Neural cell (in vitro differentiated cells): ENCODE measurements around the gene VPS26C. TPM values are rescaled to one million over a fixed set of nuclear protein-coding genes. Genes with fewer than 3 reads are reported as not detected.

ENCODE experiments used
- H2AFZ ChIP-seq: fragments of 200-600, 300-800 bp; sonication (generic), shearing (Covaris generic); 2 replicates; pipeline ENCODE4 v1.6.0; 2014; ENCODE audit warnings: low read depth, mild to moderate bottlenecking, antibody characterized with exemption, low read length, moderate library complexity
- H3F3A ChIP-seq: fragments of 200-600 bp; shearing (Covaris generic); 2 replicates; pipeline ENCODE4 v1.6.1; 2016; ENCODE audit warnings: mild to moderate bottlenecking, moderate library complexity, mixed read lengths, antibody characterized with exemption, low read length; ENCODE audit not compliant: insufficient read depth, poor library complexity, severe bottlenecking
- H3K27ac ChIP-seq: fragments of 200-600, 300-800 bp; sonication (generic), shearing (Covaris generic); 2 replicates; pipeline ENCODE4 v1.5.1; 2014; ENCODE audit warnings: mild to moderate bottlenecking, low read length, moderate library complexity
- H3K27me3 ChIP-seq: fragments of 300-800, 200-600 bp; sonication (generic), shearing (Covaris generic); 2 replicates; pipeline ENCODE4 v1.6.0; 2014; ENCODE audit warnings: mild to moderate bottlenecking, low read depth, low read length, moderate library complexity; ENCODE audit not compliant: insufficient read depth
- H3K36me3 ChIP-seq: fragments of 300-800, 200-600 bp; sonication (generic), shearing (Covaris generic); 2 replicates; pipeline ENCODE4 v1.5.1; 2014; ENCODE audit warnings: mild to moderate bottlenecking, antibody characterized with exemption, low read length, moderate library complexity; ENCODE audit not compliant: insufficient read depth
- H3K4me2 ChIP-seq: fragments of 300-800, 200-600 bp; sonication (generic), shearing (Covaris generic); 2 replicates; pipeline ENCODE4 v1.6.0; 2014; ENCODE audit warnings: mild to moderate bottlenecking, low read length
- H3K4me3 ChIP-seq: fragments of 300-800, 200-600 bp; sonication (generic), shearing (Covaris generic); 2 replicates; pipeline ENCODE4 v1.5.1; 2014; ENCODE audit warnings: mild to moderate bottlenecking, low read length, moderate library complexity
- H3K79me2 ChIP-seq: fragments of 200-600 bp; shearing (Covaris generic); replicated peaks from 2 replicates; pipeline ENCODE4 v1.6.0; 2014; ENCODE audit warnings: mild to moderate bottlenecking, low read length, moderate library complexity; ENCODE audit not compliant: insufficient read depth
- H3K9ac ChIP-seq: fragments of 300-800, 200-600 bp; sonication (generic), shearing (Covaris generic); 2 replicates; pipeline ENCODE4 v1.6.1; 2016; ENCODE audit warnings: mild to moderate bottlenecking, low read length, mixed read lengths
- H3K9me2 ChIP-seq: fragments of 200-600 bp; shearing (Covaris generic); 2 replicates; pipeline ENCODE4 v1.6.1; 2016; ENCODE audit warnings: mild to moderate bottlenecking, low read length, mixed read lengths; ENCODE audit not compliant: insufficient read depth
- H3K9me3 ChIP-seq: fragments of 200-600, 300-800 bp; sonication (generic), shearing (Covaris generic); 2 replicates; pipeline ENCODE4 v1.6.1; 2016; ENCODE audit warnings: mild to moderate bottlenecking, mixed run types, low read length, moderate library complexity, mixed read lengths
- H4K20me1 ChIP-seq: fragments of 200-600 bp; shearing (Covaris generic); 2 replicates; pipeline ENCODE4 v1.6.1; 2016; ENCODE audit warnings: mild to moderate bottlenecking, mixed run types; ENCODE audit not compliant: insufficient read depth
- CTCF ChIP-seq: fragments of 450-650 bp; IDR thresholded peaks from 2 replicates; pipeline ENCODE4 v1.5.1; 2014; ENCODE audit warnings: antibody characterized with exemption, mild to moderate bottlenecking, moderate library complexity; ENCODE audit not compliant: poor library complexity, severe bottlenecking
- EP300 ChIP-seq: fragments of 450-650 bp; conservative IDR thresholded peaks from 2 replicates; pipeline ENCODE4 v1.6.1; 2014; ENCODE audit warnings: antibody characterized with exemption, mild to moderate bottlenecking, moderate library complexity; ENCODE audit not compliant: poor library complexity, severe bottlenecking
- EZH2 ChIP-seq: fragments of 200-600, 300-800 bp; shearing (Covaris generic), sonication (generic); IDR thresholded peaks from 2 replicates; pipeline ENCODE4 v1.6.1; 2014; ENCODE audit warnings: antibody characterized with exemption, low read length, borderline replicate concordance, mild to moderate bottlenecking; ENCODE audit not compliant: insufficient read depth, poor library complexity, severe bottlenecking
- MXI1 ChIP-seq: fragments of 450-650 bp; conservative IDR thresholded peaks from 2 replicates; pipeline ENCODE4 v1.6.1; 2014; ENCODE audit warnings: antibody characterized with exemption, mild to moderate bottlenecking; ENCODE audit not compliant: poor library complexity, severe bottlenecking
- POLR2AphosphoS5 ChIP-seq: IDR thresholded peaks from 2 replicates; pipeline ENCODE4 v1.6.1; 2012
- RAD21 ChIP-seq: fragments of 450-650 bp; conservative IDR thresholded peaks from 2 replicates; pipeline ENCODE4 v1.6.1; 2014; ENCODE audit warnings: antibody characterized with exemption, mild to moderate bottlenecking, moderate library complexity
- REST ChIP-seq: IDR thresholded peaks from 2 replicates; pipeline ENCODE4 v1.6.1; 2012; ENCODE audit warnings: borderline replicate concordance
- SMC3 ChIP-seq: fragments of 450-650 bp; conservative IDR thresholded peaks from 2 replicates; pipeline ENCODE4 v1.6.1; 2014; ENCODE audit warnings: antibody characterized with exemption, mild to moderate bottlenecking, moderate library complexity; ENCODE audit not compliant: poor library complexity
- TAF1 ChIP-seq: IDR thresholded peaks from 2 replicates; pipeline ENCODE4 v1.6.1; 2012; ENCODE audit warnings: low read depth
- polyA plus RNA-seq: library from polyadenylated mRNA; depleted of rRNA; stranded (reverse); fragments of >200 nt; gene quantifications from 2 replicates; pipeline ENCODE4 v1.2.3, GENCODE V29; 2014

VPS26C gene
- polyA plus RNA-seq, 1 donor from 2014 or later: 55.5 TPM

DNA sequence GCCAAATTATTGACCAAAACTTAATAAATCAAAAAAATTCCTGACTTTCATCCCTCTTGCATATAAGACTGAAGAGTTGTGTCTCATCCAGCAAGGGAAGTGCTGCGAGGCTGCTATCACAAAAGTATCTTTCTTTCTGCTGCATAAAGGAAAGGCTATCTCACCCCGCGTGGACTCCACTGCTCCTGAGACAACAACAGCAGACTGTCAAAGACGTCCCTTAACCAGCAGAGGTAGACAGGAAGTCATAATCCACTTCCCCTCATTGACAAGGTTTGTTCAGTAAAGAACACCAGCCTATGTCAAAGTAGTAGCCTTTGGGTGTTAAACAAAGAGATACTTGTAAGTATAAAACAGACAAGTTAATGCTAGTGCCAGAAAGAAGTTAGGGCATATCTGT is 29.4 kb downstream of the VPS26C start:
- TF ChIP-seq POLR2AphosphoS5 (no peak), TAF1 (no peak)
- no peak overlapping the region for H2AFZ ChIP-seq
- H4K20me1 ChIP-seq: no peaks in the 10 kb centered on the region
- no peak overlapping the region for H3K4me2 ChIP-seq
- no peak overlapping the region for H3K4me3 ChIP-seq
- H3K36me3 ChIP-seq: peaks cover 9% of the 10 kb centered on the region
- H3K27me3 ChIP-seq: no peaks in the 10 kb centered on the region
- no peak overlapping the region for H3K27ac ChIP-seq
- no peak overlapping the region for H3K9ac ChIP-seq
- H3K79me2 ChIP-seq: no peaks in the 10 kb centered on the region
- no peaks in the 10 kb centered on the region for H3K9me3 ChIP-seq
- no peaks in the 10 kb centered on the region for H3F3A ChIP-seq
- no peaks in the 10 kb centered on the region for H3K9me2 ChIP-seq

DNA sequence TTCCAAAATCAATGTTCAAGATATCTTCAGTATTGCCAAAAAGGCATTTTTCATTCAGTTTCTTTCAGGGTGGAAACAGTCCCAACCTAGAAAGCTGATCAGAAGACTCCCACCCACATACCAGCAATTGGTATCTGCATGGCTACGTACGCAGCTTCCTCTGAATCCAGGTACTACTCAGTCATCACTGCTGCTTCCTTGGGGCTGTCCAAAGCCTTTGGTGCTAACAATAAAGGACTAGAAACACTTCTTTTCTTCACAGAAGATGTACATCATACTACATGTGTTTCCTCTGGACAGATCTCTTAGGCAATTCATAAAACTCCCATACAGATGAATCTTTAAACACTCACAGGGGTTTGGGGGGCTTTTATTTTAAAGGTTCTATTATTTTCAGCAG is 29.8 kb downstream of the VPS26C start:
- Histone ChIP-seq H3K27ac (no peak overlapping the region), H3K79me2 (no peaks in the 10 kb centered on the region)

More for the DNA sequence above, 29.8 kb downstream of the VPS26C start:
- Histone ChIP-seq H4K20me1 (no peaks in the 10 kb centered on the region), H3K36me3 (peaks cover 9% of the 10 kb centered on the region), H3K4me2 (no peak overlapping the region), H3K4me3 (no peak overlapping the region), H2AFZ (no peak overlapping the region), H3K27me3 (no peaks in the 10 kb centered on the region), H3K9me2 (no peaks in the 10 kb centered on the region), H3K9ac (no peak overlapping the region), H3F3A (no peaks in the 10 kb centered on the region), H3K9me3 (no peaks in the 10 kb centered on the region)
- TF ChIP-seq RAD21: no peak
- no peak for TF ChIP-seq TAF1
- no peak for TF ChIP-seq EP300
- TF ChIP-seq REST: no peak
- TF ChIP-seq CTCF: no peak
- TF ChIP-seq POLR2AphosphoS5: no peak
- TF ChIP-seq SMC3: no peak
- no peak for TF ChIP-seq EZH2
- TF ChIP-seq MXI1: no peak
